Memory B cell (primary cell): ENCODE measurements around the gene CCDC183.
"Not testable (repeated sequence)": the region's sequence is repeated elsewhere in the genome, so short reads cannot be mapped to it uniquely, and the experiment has no call there.

Experiments used
- ATAC-seq: fragments of 150-1000 bp; cut with Tn5 transposase; 2 replicates; pipeline ENCODE4 v1.10.0; 2021; ENCODE audit warnings: low read depth, mild to moderate bottlenecking, moderate library complexity
- DNase-seq, 2 donors: peaks; one replicate each; pipeline ENCODE4 v3.0.0; 2022; ENCODE audit warnings: low spot score in 2 of 2
- H3K27ac Mint-ChIP-seq: one replicate; pipeline ENCODE4 v1.8.0; 2022; ENCODE audit warnings: mild to moderate bottlenecking, moderate library complexity, mixed read lengths
- H3K27me3 Mint-ChIP-seq: one replicate; pipeline ENCODE4 v1.8.0; 2022; ENCODE audit warnings: mixed read lengths
- H3K36me3 Mint-ChIP-seq: one replicate; pipeline ENCODE4 v1.8.0; 2022; ENCODE audit warnings: mild to moderate bottlenecking, mixed read lengths
- H3K4me1 Mint-ChIP-seq: one replicate; pipeline ENCODE4 v1.8.0; 2022; ENCODE audit warnings: mixed read lengths
- H3K4me3 Mint-ChIP-seq: one replicate; pipeline ENCODE4 v1.8.0; 2022; ENCODE audit warnings: mild to moderate bottlenecking, moderate library complexity, mixed read lengths
- H3K9me3 Mint-ChIP-seq: one replicate; pipeline ENCODE4 v1.8.0; 2022; ENCODE audit warnings: mixed read lengths

CCDC183 gene

GRCh38 chr9:136843801-136844740 lies 47.9 kb downstream of the CCDC183 start:
- not testable (repeated sequence) for H3K27me3 Mint-ChIP-seq, H3K36me3 Mint-ChIP-seq, H3K9me3 Mint-ChIP-seq, H3K4me1 Mint-ChIP-seq
- Mint-ChIP-seq H3K4me3 (peak overlapping the region; percentile 32), H3K27ac (peak overlapping the region; percentile 78)
- DNase-seq = peak; percentile 72 to 78
- ATAC-seq = peak; percentile 22

DNA sequence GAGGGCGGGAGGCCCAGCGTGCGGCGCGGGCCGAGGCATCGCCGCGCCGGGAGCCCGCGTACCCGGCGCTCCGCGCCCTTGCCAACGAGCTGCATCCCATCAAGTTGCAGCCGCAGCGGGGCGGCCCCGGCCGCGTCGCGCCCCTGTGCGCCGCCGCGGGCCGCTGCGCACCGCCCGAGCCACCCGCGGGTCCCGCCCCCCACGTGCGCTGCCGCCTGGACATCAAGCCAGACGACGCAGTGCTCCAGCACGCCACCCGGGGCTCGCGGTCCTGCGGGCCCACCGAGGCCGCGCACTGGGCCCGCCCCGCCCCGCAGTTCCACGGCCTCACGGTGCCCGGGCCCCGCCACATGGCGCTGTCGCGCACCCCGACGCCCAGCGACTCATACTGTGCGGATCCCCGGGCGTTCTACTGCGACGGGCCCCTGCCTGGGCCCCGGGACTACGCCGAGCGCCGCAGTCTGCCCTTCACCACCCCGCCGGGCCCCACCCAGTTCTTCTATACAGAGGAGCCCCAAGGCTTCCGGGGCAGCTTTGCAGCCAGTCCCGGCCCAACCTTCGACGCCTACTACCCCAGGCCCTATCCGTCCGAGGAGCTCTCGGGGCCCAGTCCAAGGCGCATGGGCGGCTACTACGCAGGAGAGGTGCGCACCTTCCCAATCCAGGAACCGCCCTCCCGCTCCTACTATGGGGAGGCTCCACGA lies 48.8 kb downstream of the CCDC183 start:
- H3K27me3 Mint-ChIP-seq = peaks cover 7% of the 10 kb centered on the region
- H3K36me3 Mint-ChIP-seq = peaks cover 4% of the 10 kb centered on the region
- H3K9me3 Mint-ChIP-seq = no peaks in the 10 kb centered on the region
- no peak overlapping the region for H3K4me3 Mint-ChIP-seq
- H3K4me1 Mint-ChIP-seq = peaks cover 9% of the 10 kb centered on the region
- DNase-seq = no peak
- no peak for ATAC-seq
- H3K27ac Mint-ChIP-seq = peak overlapping the region; percentile 50

DNA sequence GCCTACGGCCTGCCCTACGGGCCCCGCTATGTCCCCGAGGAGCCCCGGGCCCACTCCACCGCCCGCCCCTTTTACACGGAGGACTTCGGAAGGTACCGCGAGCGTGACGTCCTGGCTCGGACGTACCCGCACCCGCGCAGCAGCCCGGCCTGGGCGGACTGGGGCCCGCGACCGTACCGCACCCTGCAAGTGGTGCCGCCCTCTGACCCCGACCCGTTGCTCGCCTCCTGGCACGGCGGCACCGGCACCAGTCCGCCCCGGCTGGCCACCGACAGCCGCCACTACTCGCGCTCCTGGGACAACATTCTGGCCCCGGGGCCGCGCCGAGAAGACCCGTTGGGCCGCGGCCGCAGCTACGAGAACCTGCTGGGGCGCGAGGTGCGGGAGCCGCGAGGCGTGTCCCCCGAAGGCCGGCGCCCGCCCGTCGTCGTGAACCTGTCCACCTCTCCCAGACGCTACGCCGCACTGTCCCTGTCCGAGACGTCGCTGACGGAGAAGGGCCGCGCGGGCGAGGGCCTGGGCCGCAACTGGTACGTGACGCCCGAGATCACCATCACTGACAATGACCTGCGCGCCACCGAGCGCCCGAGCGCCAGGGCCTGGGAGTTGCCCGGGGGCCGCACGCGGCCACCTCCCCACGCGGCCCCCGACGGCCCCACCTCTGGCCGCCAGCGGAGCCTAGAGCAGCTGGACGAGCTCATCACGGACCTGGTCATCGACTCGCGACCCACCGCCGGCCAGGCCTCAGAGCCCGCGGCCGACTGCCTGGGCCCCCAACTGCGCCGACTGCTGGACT lies 49.5 kb downstream of the CCDC183 start:
- peak overlapping the region; percentile 50 for H3K27ac Mint-ChIP-seq
- peaks cover 2% of the 10 kb centered on the region for H3K36me3 Mint-ChIP-seq
- peaks cover 7% of the 10 kb centered on the region for H3K27me3 Mint-ChIP-seq
- peaks cover 9% of the 10 kb centered on the region for H3K4me1 Mint-ChIP-seq
- ATAC-seq (no peak), DNase-seq (no peak)
- no peak overlapping the region for H3K4me3 Mint-ChIP-seq
- H3K9me3 Mint-ChIP-seq = no peaks in the 10 kb centered on the region

DNA sequence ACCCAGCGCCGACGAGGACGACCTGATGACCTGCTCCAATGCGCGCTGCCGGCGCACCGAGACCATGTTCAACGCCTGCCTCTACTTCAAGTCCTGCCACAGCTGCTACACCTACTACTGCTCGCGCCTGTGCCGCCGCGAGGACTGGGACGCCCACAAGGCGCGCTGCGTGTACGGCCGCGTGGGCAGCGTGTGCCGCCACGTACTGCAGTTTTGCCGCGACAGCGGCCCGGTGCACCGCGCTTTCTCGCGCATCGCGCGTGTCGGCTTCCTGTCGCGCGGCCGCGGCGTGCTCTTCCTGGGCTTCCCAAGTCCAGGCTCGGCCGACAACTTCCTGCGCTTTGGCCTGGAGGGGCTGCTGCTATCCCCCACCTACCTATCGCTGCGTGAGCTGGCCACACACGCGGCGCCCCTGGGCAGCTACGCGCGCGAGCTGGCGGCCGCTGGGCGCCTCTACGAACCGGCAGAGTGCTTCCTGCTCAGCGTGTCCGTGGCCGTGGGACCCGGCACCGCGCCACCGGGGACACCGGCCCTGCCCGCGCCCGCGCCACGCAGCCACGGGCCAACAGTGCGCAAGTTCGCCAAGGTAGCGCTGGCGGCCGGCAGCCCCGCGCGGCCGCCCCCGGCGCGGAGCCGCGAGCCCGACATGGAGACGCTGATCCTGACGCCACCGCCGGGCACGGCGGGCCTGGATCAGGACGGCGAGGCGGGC lies 50.4 kb downstream of the CCDC183 start:
- Mint-ChIP-seq H3K27ac (peak overlapping the region; percentile 94), H3K4me1 (peaks cover 9% of the 10 kb centered on the region), H3K27me3 (peaks cover 7% of the 10 kb centered on the region), H3K9me3 (no peaks in the 10 kb centered on the region), H3K4me3 (no peak overlapping the region), H3K36me3 (peaks cover 2% of the 10 kb centered on the region)
- DNase-seq (no peak), ATAC-seq (no peak)

GRCh38 chr9:136847088-136847825 lies 51.1 kb downstream of the CCDC183 start:
- Mint-ChIP-seq H3K9me3 (no peaks in the 10 kb centered on the region), H3K4me1 (peaks cover 9% of the 10 kb centered on the region), H3K27me3 (peaks cover 7% of the 10 kb centered on the region), H3K27ac (peak overlapping the region; percentile 94), H3K4me3 (peak overlapping the region; percentile 87), H3K36me3 (peaks cover 2% of the 10 kb centered on the region)
- no peak for ATAC-seq
- DNase-seq = no peak

DNA sequence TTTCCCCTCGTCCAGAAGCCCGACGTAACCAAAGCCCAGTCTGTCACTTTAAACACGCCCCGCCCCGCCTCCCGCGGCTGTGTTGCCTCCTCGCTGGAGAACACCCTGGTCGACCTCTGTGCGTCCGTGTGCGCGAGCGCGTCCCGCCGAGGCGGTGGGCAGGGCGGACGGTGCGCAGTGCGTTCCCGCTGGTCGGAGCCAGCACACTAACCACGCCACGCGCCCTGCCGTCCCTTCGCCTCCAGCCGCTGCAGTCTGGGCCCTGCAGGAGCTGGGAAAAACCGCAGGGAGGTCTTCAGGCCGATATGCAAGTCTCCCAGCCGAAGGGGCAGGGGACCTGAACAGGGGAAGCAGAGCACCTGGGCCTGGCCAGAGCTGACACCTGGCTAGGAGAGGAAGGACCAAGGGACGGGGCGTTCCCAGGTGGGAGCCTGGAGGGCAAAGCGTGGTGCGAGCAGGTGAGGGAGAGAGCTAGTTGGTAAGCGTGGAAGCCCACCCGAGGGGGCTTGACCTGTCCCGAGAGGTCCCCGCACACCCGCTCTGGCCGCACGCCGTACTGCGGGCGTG lies 51.8 kb downstream of the CCDC183 start:
- peaks cover 2% of the 10 kb centered on the region for H3K36me3 Mint-ChIP-seq
- DNase-seq = peak; percentile 52 to 60
- peaks cover 7% of the 10 kb centered on the region for H3K27me3 Mint-ChIP-seq
- no peaks in the 10 kb centered on the region for H3K9me3 Mint-ChIP-seq
- H3K4me3 Mint-ChIP-seq = peak overlapping the region; percentile 87
- ATAC-seq = no peak
- peaks cover 9% of the 10 kb centered on the region for H3K4me1 Mint-ChIP-seq
- peak overlapping the region; percentile 94 for H3K27ac Mint-ChIP-seq

DNA sequence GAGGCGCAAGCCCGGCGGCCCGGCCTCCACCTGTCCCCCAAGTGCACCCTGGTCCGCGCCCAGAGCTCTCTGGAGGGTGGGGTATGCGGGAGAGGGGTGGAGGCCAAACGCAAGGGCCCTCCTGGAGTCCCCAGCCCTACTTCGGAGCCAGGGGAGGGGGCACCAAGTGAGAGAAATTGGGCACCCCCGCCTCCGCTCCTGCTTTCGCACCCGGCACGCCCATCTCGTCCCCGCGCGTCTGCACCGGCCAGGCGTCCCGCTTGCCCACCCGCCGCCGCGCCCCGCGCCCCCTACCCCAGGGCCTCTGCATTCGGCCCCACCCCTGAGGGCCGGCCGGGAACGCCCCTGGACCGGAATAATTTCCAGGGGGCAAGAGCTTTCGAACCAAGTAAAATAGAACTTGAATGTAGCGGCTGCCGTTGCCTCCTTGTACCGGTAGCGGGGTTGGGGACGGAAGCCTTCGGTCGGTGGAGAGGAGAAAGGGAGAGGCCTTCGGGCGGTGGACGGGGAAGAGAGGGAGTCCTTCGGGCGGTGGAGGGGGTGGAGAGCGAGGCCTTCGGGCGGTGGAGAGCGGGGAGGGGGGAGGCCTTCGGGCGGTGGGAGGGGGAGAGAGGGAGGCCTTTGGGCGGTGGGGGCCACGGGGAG lies 52.4 kb downstream of the CCDC183 start:
- DNase-seq = peak in 1 of 2 donors; percentile 54
- ATAC-seq = no peak
- no peaks in the 10 kb centered on the region for H3K9me3 Mint-ChIP-seq
- H3K4me3 Mint-ChIP-seq = peak overlapping the region; percentile 97
- peaks cover 7% of the 10 kb centered on the region for H3K27me3 Mint-ChIP-seq
- peaks cover 2% of the 10 kb centered on the region for H3K36me3 Mint-ChIP-seq
- H3K4me1 Mint-ChIP-seq = peaks cover 9% of the 10 kb centered on the region
- peak overlapping the region; percentile 87 for H3K27ac Mint-ChIP-seq

GRCh38 chr9:136849038-136849959 lies 53.2 kb downstream of the CCDC183 start, which contains the start of gene PHPT1:
PHPT1 (plus strand) TSS chr9:136849409; CDS start chr9:136849431, 22 bp downstream.
- DNase-seq (peak; percentile 96 to 97), ATAC-seq (peak; percentile 92)
- Mint-ChIP-seq H3K4me1 (peaks cover 9% of the 10 kb centered on the region), H3K9me3 (no peaks in the 10 kb centered on the region), H3K27ac (peak within 1 kb of the TSS; percentile 87), H3K27me3 (peaks cover 7% of the 10 kb centered on the region), H3K4me3 (peak within 1 kb of the TSS; percentile 97), H3K36me3 (peaks cover 2% of the 10 kb centered on the region)

DNA sequence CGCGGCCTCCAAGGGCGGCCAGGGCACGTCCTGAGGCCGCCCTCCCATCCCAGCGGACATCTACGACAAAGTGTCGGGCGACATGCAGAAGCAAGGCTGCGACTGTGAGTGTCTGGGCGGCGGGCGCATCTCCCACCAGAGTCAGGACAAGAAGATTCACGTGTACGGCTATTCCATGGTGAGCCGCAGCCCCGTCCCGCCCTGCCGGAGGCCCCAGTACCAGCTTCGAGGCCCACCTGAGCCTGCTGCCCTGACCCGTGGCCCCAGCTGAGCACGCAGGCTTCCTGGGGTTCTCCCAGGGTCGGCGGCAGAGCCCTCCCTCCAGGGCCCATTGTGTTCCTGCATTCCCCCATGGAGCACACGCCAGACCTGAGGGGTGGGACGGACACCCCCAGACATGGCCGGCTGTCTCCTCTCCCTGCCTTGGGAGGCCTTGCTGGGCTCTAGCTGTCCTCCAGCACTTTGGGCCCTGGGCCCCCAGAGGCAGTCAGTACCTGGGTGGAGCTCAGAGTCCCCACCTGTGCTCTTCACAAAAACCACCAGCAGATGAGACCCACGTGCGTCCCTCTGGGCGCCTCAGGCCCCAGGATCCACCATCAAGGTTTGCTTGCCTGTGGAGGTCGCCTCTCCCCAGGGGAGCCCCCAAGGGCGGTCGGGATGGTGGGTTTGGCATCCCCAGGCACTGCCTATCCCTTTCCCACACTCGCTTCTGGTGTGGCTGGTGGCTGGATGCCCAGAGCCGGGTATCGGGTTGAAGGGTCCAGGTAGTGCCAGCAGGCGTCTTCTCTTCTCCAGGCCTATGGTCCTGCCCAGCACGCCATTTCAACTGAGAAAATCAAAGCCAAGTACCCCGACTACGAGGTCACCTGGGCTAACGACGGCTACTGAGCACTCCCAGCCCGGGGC lies 54.1 kb downstream of the CCDC183 start:
- peaks cover 11% of the 10 kb centered on the region for H3K4me1 Mint-ChIP-seq
- peak overlapping the region; percentile 87 for H3K27ac Mint-ChIP-seq
- DNase-seq = no peak
- peaks cover 7% of the 10 kb centered on the region for H3K27me3 Mint-ChIP-seq
- ATAC-seq = no peak
- peak overlapping the region; percentile 95 for H3K4me3 Mint-ChIP-seq
- peaks cover 2% of the 10 kb centered on the region for H3K36me3 Mint-ChIP-seq
- no peaks in the 10 kb centered on the region for H3K9me3 Mint-ChIP-seq

GRCh38 chr9:136850866-136851775 lies 55.0 kb downstream of the CCDC183 start:
- peaks cover 7% of the 10 kb centered on the region for H3K27me3 Mint-ChIP-seq
- no peaks in the 10 kb centered on the region for H3K9me3 Mint-ChIP-seq
- peaks cover 11% of the 10 kb centered on the region for H3K4me1 Mint-ChIP-seq
- peaks cover 2% of the 10 kb centered on the region for H3K36me3 Mint-ChIP-seq
- ATAC-seq = no peak
- H3K27ac Mint-ChIP-seq = no peak overlapping the region
- DNase-seq = no peak
- H3K4me3 Mint-ChIP-seq = peak overlapping the region; percentile 34
